ENCODE results near the gene IGSF6.

DNA sequence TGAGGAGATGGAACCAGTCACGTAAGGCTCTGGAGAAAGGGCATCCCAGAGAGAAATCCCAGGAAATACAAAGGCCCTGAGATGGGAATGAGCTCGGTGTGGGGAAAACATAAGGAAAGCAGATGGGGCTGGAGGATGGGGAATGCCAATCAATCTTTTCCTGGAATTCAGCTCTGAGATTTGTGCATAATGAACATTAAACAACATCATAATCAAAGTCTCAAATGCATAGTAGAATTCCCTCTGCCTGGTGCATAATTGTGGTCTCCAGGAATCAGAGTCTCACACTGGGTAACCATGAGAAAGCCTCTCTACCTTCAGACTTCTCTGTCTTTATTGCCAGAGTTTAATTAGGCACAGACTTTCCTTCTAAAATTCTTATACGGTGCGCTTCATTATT, 42.2 kb upstream of the IGSF6 start:
- TF ChIP-seq GATA3 (IDR thresholded peaks at IDR 0.05; ENCODE audit: low read depth, low read length) = no peak
- TF ChIP-seq GATA2 (IDR thresholded peaks at IDR 0.05; ENCODE audit: low read depth, low read length) = no peak

Measured in SH-SY5Y (cell line).